Astrocyte of the hippocampus (primary cell): ENCODE data around the gene CS.
"Not testable (repeated sequence)": the region's sequence is repeated elsewhere in the genome, so short reads cannot be mapped to it uniquely, and the experiment has no call there.

Experiments used
- DNase-seq: peaks from one replicate; pipeline ENCODE4 v3.0.0; 2011; ENCODE audit warnings: low read depth, low spot score

Gene CS

GRCh38 chr12:56299853-56300643, at the start of gene CS:
CS (minus strand) TSS chr12:56300330; CDS start chr12:56300201, 129 bp downstream.
- DNase-seq, result peak; percentile 99

GRCh38 chr12:56348776-56349175, 48.6 kb upstream of the CS start:
- DNase-seq, result no peak

- DNase-seq, result not testable (repeated sequence)
These were observed 47.1 kb upstream of the CS start for GRCh38 chr12:56347255-56347654.

GRCh38 chr12:56346675-56347074, 46.5 kb upstream of the CS start:
- no peak for DNase-seq

GRCh38 chr12:56342290-56342689, 42.2 kb upstream of the CS start:
- DNase-seq, result not testable (repeated sequence)

- no peak for DNase-seq
These were observed 41.5 kb upstream of the CS start for GRCh38 chr12:56341616-56342015.

GRCh38 chr12:56339158-56339422, 39.0 kb upstream of the CS start:
- no peak for DNase-seq

- peak; percentile 76 for DNase-seq
These were observed 38.4 kb upstream of the CS start, which contains the start of gene IL23A for GRCh38 chr12:56338308-56339157. IL23A (plus strand) TSS chr12:56338884; CDS start chr12:56339045, 161 bp downstream.

- DNase-seq, result no peak
These were observed 37.7 kb upstream of the CS start for GRCh38 chr12:56337753-56338251.

- DNase-seq, result no peak
These were observed 36.4 kb upstream of the CS start for GRCh38 chr12:56336361-56337167.

- not testable (repeated sequence) for DNase-seq
These were observed 35.4 kb upstream of the CS start for GRCh38 chr12:56335527-56335926.

GRCh38 chr12:56334490-56334793, 34.3 kb upstream of the CS start:
- no peak for DNase-seq

- peak; percentile 99 for DNase-seq
These were observed 33.8 kb upstream of the CS start, which contains the start of gene PAN2 for GRCh38 chr12:56333679-56334489. PAN2 (minus strand) TSS chr12:56334000; CDS start chr12:56333094, 906 bp downstream.

GRCh38 chr12:56333197-56333678, 33.1 kb upstream of the CS start:
- DNase-seq, result no peak

- DNase-seq, result no peak
These were observed 32.5 kb upstream of the CS start for GRCh38 chr12:56332512-56333196.

GRCh38 chr12:56330936-56331490, 30.9 kb upstream of the CS start:
- no peak for DNase-seq

GRCh38 chr12:56326533-56326932, 26.4 kb upstream of the CS start:
- no peak for DNase-seq

GRCh38 chr12:56326126-56326525, 26.0 kb upstream of the CS start:
- no peak for DNase-seq

- no peak for DNase-seq
These were observed 24.1 kb upstream of the CS start for GRCh38 chr12:56324206-56324605.

- not testable (repeated sequence) for DNase-seq
These were observed 21.5 kb upstream of the CS start for GRCh38 chr12:56321610-56322009.
